ENCODE results near the gene CELF5. TPM values are rescaled to one million over a fixed set of nuclear protein-coding genes. Genes with fewer than 3 reads are reported as not detected.

CELF5 gene
- total and polyA plus RNA-seq, 10 of the 15 experiments (the other 5 are each of a cell fraction or from before 2014, with no cell fraction given), result 0.01 to 0.04 TPM; not detected in 8

DNA sequence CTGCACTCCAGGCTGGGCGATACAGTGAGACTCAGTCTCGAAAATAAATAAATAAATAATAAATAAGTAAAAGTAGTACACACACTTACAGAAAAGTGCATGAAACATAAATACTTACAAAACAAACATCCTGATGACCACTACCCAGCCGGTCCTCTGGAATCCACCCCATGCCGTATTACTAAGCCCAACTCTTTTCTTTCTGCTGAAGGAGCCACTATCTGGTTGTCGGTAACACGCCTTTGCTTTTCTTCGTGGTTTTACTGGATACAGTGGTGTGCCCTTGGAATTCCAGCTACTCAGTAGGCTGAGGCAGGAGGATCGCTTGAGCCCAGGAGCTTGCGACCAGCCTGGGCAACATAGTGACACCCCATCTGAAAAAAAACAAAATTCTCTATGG is 39.4 kb downstream of the CELF5 start (continued):
- TF ChIP-seq NRF1 (conservative IDR thresholded peaks at IDR 0.05; ENCODE audit: low read depth, low read length) (no peak), ZBED1 (IDR thresholded peaks at IDR 0.05; ENCODE audit: borderline replicate concordance) (no peak), LARP7 (IDR thresholded peaks at IDR 0.05) (no peak), MEF2B (IDR thresholded peaks at IDR 0.05; ENCODE audit: partially characterized antibody, poor library complexity, severe bottlenecking) (no peak)
- TF ChIP-seq, protein P1, sequence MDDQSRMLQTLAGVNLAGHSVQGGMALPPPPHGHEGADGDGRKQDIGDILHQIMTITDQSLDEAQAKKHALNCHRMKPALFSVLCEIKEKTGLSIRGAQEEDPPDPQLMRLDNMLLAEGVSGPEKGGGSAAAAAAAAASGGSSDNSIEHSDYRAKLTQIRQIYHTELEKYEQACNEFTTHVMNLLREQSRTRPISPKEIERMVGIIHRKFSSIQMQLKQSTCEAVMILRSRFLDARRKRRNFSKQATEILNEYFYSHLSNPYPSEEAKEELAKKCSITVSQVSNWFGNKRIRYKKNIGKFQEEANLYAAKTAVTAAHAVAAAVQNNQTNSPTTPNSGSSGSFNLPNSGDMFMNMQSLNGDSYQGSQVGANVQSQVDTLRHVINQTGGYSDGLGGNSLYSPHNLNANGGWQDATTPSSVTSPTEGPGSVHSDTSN (IDR thresholded peaks at IDR 0.05; ENCODE audit: insufficient replicate concordance, low read depth, low read length), result no peak

DNA sequence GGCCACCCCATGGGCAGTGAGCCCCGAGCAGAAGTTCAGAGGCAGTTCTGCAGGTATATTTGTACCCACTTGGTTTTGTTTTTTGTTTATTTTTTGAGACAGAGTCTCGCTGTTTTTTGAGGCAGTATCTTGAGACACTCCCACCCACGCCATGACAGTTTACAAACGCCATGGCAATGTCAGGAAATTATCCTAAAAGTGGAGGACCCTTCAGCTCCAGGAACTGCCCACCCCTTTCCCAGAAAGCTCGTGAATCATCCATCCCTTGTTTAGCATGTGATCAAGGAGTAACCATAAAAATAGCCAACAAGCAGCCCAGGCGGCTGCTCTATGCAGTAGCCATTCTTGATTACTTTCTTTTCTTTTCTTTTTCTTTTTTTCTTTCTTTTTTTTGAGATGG is 41.0 kb downstream of the CELF5 start:
- H3K4me2 ChIP-seq (ENCODE audit: control insufficient read depth, insufficient read depth), result no peak overlapping the region
- ATAC-seq, result no peak
- POLR2A ChIA-PET, result no interaction called here
- intact Hi-C loops (cut with micrococcal nuclease; ENCODE audit: unreplicated experiment), result no loop called here
- no peak overlapping the region for H3K27ac ChIP-seq (ENCODE audit: control insufficient read depth, insufficient read depth)
- BruUV-seq (replicated peaks), result no TSS peak
- H4K20me1 ChIP-seq (ENCODE audit: control insufficient read depth, insufficient read depth), result no peaks in the 10 kb centered on the region
- SMC1A ChIA-PET (ENCODE audit: uncharacterized antibody, unreplicated experiment), result no interaction called here
- no peaks in the 10 kb centered on the region for H3K9me3 ChIP-seq (replicated peaks; ENCODE audit: control insufficient read depth, insufficient read depth, low read length)
- no peak overlapping the region for H3K4me3 ChIP-seq
- TF ChIP-seq JUNB (IDR thresholded peaks at IDR 0.05), result no peak
- TF ChIP-seq RAD51 (IDR thresholded peaks at IDR 0.05), result no peak
- TF ChIP-seq CREM (IDR thresholded peaks at IDR 0.05; ENCODE audit: low read depth), result no peak
- TF ChIP-seq BMI1 (IDR thresholded peaks at IDR 0.05; ENCODE audit: borderline replicate concordance), result no peak
- no peak for TF ChIP-seq EP300 (IDR thresholded peaks at IDR 0.05; ENCODE audit: borderline replicate concordance in 1 of 2, control insufficient read depth in 1 of 2, low read depth in 2 of 2, low read length in 2 of 2)
- TF ChIP-seq, protein P2, sequence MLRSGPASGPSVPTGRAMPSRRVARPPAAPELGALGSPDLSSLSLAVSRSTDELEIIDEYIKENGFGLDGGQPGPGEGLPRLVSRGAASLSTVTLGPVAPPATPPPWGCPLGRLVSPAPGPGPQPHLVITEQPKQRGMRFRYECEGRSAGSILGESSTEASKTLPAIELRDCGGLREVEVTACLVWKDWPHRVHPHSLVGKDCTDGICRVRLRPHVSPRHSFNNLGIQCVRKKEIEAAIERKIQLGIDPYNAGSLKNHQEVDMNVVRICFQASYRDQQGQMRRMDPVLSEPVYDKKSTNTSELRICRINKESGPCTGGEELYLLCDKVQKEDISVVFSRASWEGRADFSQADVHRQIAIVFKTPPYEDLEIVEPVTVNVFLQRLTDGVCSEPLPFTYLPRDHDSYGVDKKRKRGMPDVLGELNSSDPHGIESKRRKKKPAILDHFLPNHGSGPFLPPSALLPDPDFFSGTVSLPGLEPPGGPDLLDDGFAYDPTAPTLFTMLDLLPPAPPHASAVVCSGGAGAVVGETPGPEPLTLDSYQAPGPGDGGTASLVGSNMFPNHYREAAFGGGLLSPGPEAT (IDR thresholded peaks at IDR 0.05; ENCODE audit: low read depth), result no peak
- TF ChIP-seq, protein P3, sequence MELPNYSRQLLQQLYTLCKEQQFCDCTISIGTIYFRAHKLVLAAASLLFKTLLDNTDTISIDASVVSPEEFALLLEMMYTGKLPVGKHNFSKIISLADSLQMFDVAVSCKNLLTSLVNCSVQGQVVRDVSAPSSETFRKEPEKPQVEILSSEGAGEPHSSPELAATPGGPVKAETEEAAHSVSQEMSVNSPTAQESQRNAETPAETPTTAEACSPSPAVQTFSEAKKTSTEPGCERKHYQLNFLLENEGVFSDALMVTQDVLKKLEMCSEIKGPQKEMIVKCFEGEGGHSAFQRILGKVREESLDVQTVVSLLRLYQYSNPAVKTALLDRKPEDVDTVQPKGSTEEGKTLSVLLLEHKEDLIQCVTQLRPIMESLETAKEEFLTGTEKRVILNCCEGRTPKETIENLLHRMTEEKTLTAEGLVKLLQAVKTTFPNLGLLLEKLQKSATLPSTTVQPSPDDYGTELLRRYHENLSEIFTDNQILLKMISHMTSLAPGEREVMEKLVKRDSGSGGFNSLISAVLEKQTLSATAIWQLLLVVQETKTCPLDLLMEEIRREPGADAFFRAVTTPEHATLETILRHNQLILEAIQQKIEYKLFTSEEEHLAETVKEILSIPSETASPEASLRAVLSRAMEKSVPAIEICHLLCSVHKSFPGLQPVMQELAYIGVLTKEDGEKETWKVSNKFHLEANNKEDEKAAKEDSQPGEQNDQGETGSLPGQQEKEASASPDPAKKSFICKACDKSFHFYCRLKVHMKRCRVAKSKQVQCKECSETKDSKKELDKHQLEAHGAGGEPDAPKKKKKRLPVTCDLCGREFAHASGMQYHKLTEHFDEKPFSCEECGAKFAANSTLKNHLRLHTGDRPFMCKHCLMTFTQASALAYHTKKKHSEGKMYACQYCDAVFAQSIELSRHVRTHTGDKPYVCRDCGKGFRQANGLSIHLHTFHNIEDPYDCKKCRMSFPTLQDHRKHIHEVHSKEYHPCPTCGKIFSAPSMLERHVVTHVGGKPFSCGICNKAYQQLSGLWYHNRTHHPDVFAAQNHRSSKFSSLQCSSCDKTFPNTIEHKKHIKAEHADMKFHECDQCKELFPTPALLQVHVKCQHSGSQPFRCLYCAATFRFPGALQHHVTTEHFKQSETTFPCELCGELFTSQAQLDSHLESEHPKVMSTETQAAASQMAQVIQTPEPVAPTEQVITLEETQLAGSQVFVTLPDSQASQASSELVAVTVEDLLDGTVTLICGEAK (IDR thresholded peaks at IDR 0.05; ENCODE audit: borderline replicate concordance), result no peak
- CTCF ChIA-PET, result interaction anchor here (0.8 kb wide), 1 partner anchor 10 kb away, joined by 3 read pairs; no protein-coding TSS in a partner anchor
- 14% methylated on average over 6 of the region's 6 CpGs for WGBS (ENCODE audit: insufficient coverage, insufficient replicate concordance, low lambda C conversion rate, missing lambda C conversion rate)
- no peaks in the 10 kb centered on the region for H3K79me2 ChIP-seq (ENCODE audit: control insufficient read depth, insufficient read depth, low read length)
- no peak for FAIRE-seq
- in situ Hi-C loops (cut with MboI), result no loop called here
- no peak overlapping the region for H2AFZ ChIP-seq (ENCODE audit: control insufficient read depth, low read depth, low read length)
- H3K4me1 ChIP-seq (ENCODE audit: control insufficient read depth, insufficient read depth, low read length), result no peaks in the 10 kb centered on the region
- H3K27me3 ChIP-seq (replicated peaks in 1 of 2; ENCODE audit: control insufficient read depth in 2 of 2, insufficient read depth in 2 of 2, low read length in 1 of 2), result no peaks in the 10 kb centered on the region; a peak in 1 of 4 replicates
- RAD21 ChIA-PET (ENCODE audit: unreplicated experiment), result no interaction called here
- DNase-seq (ENCODE audit: low read depth, low spot score), result no peak
- no peaks in the 10 kb centered on the region for H3K36me3 ChIP-seq (ENCODE audit: control insufficient read depth in 2 of 2, insufficient read depth in 2 of 2, low read length in 1 of 2)
- no peak overlapping the region for H3K9ac ChIP-seq (ENCODE audit: control insufficient read depth, insufficient read depth, low read length)
